HG03108 (cell line): ENCODE measurements around the gene MAML3.

Experiments
- ATAC-seq: cut with Tn5 transposase; IDR thresholded peaks from one replicate; pipeline ENCODE4 v1.9.1; 2021; ENCODE audit warnings: moderate library complexity; ENCODE audit not compliant: unreplicated experiment

The MAML3 gene

GRCh38 chr4:139934708-139935195 lies 219.2 kb downstream of the MAML3 start:
- ATAC-seq: no peak

DNA sequence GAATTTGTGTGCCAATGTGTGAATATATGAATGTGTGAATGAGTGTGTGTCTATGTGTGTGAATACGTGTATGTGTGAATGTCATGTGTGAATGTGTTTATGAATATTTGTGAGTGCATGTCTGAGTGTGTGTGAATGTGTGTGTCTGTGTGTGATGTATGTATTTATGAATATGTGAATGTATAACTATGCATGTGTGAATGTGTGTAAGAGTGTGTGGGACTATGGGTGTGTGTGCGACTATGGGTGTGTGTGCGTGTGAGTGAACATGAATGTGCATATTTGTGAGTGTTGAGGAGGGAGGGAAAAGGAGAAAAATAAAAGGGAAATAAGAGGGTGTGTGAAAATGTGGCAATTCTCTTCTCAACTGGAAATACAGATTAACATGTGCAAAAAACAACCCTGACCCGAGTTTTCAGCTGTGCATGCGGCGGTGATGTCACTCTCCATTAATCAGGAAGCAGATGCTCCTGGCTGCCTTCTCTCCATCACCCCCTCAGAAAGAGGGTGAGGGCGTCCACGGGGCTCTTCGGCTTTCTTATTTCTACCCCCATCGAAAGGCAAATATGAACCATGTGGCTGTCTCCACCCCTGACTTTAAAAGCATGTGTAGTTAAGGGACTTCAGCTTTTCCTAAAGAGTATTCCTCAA lies 219.8 kb downstream of the MAML3 start:
- no peak for ATAC-seq

GRCh38 chr4:139933541-139933940 lies 220.4 kb downstream of the MAML3 start:
- no peak for ATAC-seq

DNA sequence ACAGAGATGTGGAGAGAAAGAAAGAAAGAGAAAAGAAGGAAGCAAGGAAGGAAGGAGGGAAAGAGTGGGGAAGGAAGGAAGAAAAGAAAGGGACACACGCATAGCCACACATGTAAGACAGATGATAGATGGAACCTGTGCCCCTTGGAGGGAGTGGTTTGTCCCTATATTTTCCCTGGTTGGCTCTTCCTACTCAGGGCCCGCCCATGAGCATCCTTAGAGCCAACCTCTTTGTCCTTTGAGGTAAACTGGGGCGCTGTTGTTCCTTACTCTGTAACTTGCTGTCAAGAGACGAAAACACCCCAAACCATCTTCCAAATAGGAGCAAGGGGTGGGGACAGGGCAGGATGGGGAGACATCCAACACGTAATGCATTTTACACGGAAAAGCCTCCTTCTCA lies 220.9 kb downstream of the MAML3 start:
- ATAC-seq: no peak

DNA sequence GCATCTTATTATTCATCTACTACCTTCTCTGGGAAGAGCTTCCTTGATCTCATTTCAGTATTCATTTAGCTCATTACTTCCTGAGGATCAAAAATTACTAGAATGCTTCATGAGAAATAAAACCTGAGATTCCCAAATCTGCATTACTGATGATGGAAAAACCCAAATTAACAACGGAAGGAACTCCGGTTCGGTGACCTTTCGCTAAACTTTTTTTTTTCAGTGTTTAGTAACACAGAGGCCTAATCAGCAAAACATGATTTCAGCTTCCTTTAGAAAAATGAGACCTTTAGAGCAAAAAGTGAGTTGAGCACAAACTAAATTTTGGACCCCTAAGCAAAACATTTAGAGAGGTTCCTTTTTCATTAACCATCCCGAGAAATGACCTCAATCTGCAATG lies 229.2 kb downstream of the MAML3 start:
- ATAC-seq: no peak

DNA sequence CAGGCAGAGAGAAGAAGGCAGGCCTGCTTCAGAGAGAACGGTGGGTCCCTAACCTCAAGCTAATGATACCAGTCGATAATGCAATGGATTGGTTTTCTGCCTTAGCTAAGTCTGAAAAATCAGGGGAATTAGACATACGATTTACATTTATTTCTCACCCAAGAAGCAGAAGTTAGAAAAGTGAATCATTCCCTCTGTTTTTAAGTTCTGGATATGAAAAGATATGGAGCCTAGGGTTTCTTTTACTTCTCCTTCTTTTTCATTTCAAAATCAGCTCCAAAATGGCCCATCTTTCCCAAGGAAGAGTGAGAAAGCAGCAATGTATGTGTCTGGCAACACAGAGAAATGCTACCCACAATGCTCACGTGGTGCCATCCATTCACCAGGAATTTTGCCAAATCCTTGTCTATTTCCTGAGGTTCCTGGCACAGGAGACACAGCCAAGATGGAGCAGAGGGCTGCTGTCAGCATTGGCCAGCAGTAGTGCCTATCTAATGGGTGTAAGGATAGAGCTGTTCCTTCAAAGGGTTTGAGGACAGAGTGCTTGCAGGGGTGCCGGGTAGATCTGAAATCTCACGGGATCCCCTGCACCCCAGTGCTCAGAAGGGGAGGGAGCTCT lies 231.5 kb downstream of the MAML3 start:
- no peak for ATAC-seq

DNA sequence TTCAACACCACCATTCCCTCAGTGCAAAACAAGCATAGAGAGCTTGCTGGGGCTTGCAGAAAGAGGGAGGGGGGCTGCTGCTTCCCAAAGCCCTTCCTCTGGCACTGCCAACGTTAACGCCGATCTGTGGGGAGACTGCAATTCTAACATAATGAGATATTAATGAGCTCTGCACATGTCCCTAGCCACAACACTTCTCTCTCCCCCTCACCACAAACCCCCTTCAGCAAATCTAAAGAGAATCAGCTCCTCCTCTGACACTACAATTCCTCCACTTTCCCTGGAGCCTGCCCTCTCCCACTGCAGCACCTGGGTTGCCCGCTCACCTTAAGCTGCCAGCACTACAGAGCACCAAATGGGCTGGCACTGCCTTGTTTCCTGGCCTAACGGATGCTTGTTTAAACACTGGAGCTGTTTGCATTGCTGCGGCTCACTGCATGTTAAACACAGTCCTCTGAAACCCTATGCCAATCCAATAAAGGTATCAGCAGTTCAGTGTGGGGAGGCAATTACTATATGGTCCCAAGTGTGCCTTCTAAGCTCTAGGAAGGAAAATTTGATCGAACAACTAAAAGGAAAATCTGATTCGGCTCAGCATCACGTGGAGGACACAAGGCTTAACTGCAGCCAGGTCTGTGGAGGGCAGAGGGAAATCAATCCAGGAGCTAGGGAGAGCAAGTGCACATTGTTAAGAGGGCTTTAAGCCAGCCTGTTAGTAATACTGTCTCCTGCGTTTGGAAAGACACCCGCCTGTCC lies 232.4 kb downstream of the MAML3 start:
- ATAC-seq: no peak

- ATAC-seq: no peak
These were observed 233.4 kb downstream of the MAML3 start for GRCh38 chr4:139920486-139921002.

- no peak for ATAC-seq
These were observed 234.5 kb downstream of the MAML3 start for GRCh38 chr4:139919521-139919920.

DNA sequence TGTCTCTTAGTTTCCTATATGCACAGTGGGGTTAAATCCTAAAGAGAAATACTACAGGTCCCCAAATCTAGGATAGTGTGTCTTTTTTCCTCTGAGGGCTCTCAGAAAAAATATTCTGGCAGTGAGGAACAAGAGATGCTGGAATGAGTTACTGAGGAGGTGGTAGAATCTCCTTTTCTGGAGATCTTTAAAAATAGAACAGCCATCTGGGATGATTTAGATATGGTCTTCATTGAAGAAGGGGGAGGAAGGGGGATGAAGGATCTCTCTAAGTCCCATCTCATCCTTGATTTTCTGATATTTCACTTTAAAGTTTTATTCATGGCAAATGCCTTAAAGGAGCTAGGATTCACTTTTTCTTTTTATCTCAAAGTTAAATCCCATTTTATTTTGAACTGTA lies 235.0 kb downstream of the MAML3 start:
- no peak for ATAC-seq

DNA sequence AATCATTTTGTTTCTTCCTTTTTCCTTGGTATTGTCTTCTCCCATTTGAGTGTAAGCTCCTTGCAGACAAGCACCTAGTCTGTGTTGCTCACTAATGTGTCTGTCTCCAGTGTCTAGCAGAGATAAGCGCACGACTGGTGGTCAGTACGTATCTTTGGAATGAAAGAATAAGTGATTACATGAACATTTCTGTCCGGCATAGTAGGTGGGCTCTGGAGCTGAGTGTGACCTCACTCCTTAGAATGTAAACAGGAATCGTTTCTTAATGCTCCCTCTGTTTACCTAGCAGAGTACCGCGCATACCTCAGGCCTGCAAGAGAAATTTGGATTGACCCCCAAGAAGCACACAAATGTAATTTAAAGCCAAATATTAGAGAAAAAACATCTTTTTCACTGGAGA lies 235.4 kb downstream of the MAML3 start:
- ATAC-seq: no peak

- no peak for ATAC-seq
These were observed 236.1 kb downstream of the MAML3 start for GRCh38 chr4:139917896-139918295.

- no peak for ATAC-seq
These were observed 237.9 kb downstream of the MAML3 start for GRCh38 chr4:139916041-139916440.

- ATAC-seq: no peak
These were observed 238.9 kb downstream of the MAML3 start for GRCh38 chr4:139915037-139915436.

GRCh38 chr4:139913995-139914598 lies 239.9 kb downstream of the MAML3 start:
- no peak for ATAC-seq

- no peak for ATAC-seq
These were observed 240.5 kb downstream of the MAML3 start for GRCh38 chr4:139913398-139913990.

- no peak for ATAC-seq
These were observed 241.5 kb downstream of the MAML3 start for GRCh38 chr4:139912445-139912844.

GRCh38 chr4:139910106-139910505 lies 243.9 kb downstream of the MAML3 start:
- ATAC-seq: no peak

DNA sequence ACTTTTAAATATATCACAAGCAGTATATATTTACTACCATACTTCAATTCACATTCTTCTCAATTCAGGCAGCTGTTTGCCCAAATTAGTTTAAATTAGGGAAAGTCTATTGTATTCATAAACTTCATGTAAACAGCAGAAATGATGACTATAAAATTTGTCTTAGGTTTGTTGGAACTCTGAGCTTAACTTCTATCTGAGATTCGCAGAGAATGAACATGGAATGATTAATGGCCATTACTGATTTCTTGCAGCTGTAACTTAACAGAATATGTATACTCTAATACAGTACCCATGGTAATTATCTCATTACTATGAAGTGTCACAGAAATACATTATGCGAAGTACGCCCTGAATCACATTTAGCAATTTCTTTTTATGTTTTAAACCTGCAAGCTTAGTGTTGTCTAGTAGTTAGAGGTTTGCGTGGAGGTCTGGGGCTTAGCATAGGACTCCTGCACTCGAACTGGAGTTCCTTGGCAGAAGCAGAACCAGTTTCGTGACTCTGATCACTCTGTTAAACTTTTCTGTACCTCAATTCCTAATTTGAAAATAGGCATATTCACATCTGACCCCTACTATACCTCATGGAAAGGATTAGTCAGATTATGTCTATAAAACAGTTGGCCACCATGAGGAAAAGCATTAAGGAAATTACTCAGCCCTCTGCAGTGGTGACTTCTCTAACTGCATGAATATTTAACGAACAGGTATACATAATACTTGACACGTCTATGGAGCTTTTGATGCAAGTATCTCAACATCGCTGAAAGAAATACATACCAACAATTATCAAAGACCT lies 245.1 kb downstream of the MAML3 start:
- ATAC-seq: no peak
